GM19099 (cell line): ENCODE results near the gene SCFD1.

Experiments
- POLR2A ChIP-seq: IDR thresholded peaks from 3 replicates; pipeline ENCODE4 v1.6.1; 2011; ENCODE audit warnings: low read depth; ENCODE audit not compliant: insufficient read length; ENCODE audit errors: extremely low read depth

Gene SCFD1

GRCh38 chr14:30651937-30652336 is 29.8 kb downstream of the SCFD1 start:
- TF ChIP-seq POLR2A, result no peak

GRCh38 chr14:30655124-30655523 is 33.0 kb downstream of the SCFD1 start:
- TF ChIP-seq POLR2A, result no peak

- TF ChIP-seq POLR2A, result no peak
Observed at GRCh38 chr14:30655658-30656057, 33.5 kb downstream of the SCFD1 start.

- TF ChIP-seq POLR2A, result no peak
Observed at GRCh38 chr14:30656190-30656632, 34.1 kb downstream of the SCFD1 start.

GRCh38 chr14:30657050-30657449 is 34.9 kb downstream of the SCFD1 start:
- no peak for TF ChIP-seq POLR2A

- no peak for TF ChIP-seq POLR2A
Observed at GRCh38 chr14:30657606-30658163, 35.6 kb downstream of the SCFD1 start.

- no peak for TF ChIP-seq POLR2A
Observed at GRCh38 chr14:30658645-30659044, 36.5 kb downstream of the SCFD1 start.

GRCh38 chr14:30669594-30669993 is 47.5 kb downstream of the SCFD1 start:
- TF ChIP-seq POLR2A, result no peak

- TF ChIP-seq POLR2A, result no peak
Observed at GRCh38 chr14:30673071-30673470, 51.0 kb downstream of the SCFD1 start.

- TF ChIP-seq POLR2A, result no peak
Observed at GRCh38 chr14:30678926-30679431, 56.9 kb downstream of the SCFD1 start.

- no peak for TF ChIP-seq POLR2A
Observed at GRCh38 chr14:30680036-30680435, 57.9 kb downstream of the SCFD1 start.

- no peak for TF ChIP-seq POLR2A
Observed at GRCh38 chr14:30681752-30682355, 59.7 kb downstream of the SCFD1 start.

GRCh38 chr14:30691751-30692398 is 69.8 kb downstream of the SCFD1 start:
- no peak for TF ChIP-seq POLR2A

GRCh38 chr14:30692669-30693068 is 70.5 kb downstream of the SCFD1 start:
- TF ChIP-seq POLR2A, result no peak

- TF ChIP-seq POLR2A, result no peak
Observed at GRCh38 chr14:30698463-30698862, 76.3 kb downstream of the SCFD1 start.

- TF ChIP-seq POLR2A, result no peak
Observed at GRCh38 chr14:30706704-30707103, 84.6 kb downstream of the SCFD1 start.
